GM18526 (cell line): Measurements from ENCODE around the gene SPDYE2.
A peak's percentile ranks its signal among the peaks of the same experiment; 100 is the strongest.
"Not testable (repeated sequence)": the region's sequence is repeated elsewhere in the genome, so short reads cannot be mapped to it uniquely, and the experiment has no call there.

Source experiments
- POLR2A ChIP-seq: IDR thresholded peaks from 3 replicates; pipeline ENCODE4 v1.6.1; 2011; ENCODE audit not compliant: insufficient read length; ENCODE audit errors: extremely low read depth

SPDYE2 gene

GRCh38 chr7:102550808-102551422 lies at the start of gene SPDYE2:
SPDYE2 (plus strand) TSS chr7:102551226; CDS start chr7:102553256, 2,030 bp downstream.
- not testable (repeated sequence) for TF ChIP-seq POLR2A

- not testable (repeated sequence) for TF ChIP-seq POLR2A
Observed at GRCh38 chr7:102517550-102518147, 33.4 kb upstream of the SPDYE2 start, which contains the start of gene RASA4B. RASA4B (minus strand) TSS chr7:102517777; CDS start chr7:102517710, 67 bp downstream.

- not testable (repeated sequence) for TF ChIP-seq POLR2A
Observed at GRCh38 chr7:102543596-102543995, 7.4 kb upstream of the SPDYE2 start, which contains the start of gene UPK3BL2. UPK3BL2 (minus strand) TSS chr7:102543696; CDS start chr7:102543636, 60 bp downstream.

GRCh38 chr7:102572261-102573239 lies 21.5 kb downstream of the SPDYE2 start, which contains the start of gene POLR2J3:
POLR2J3 (minus strand) TSS chr7:102572583; CDS start chr7:102572521, 62 bp downstream.
- TF ChIP-seq POLR2A: peak; percentile 40
